Measurements from ENCODE around the gene ANO7.

Gene ANO7

GRCh38 chr2:241229563-241230401 is 41.3 kb downstream of the ANO7 start:
- no peak for DNase-seq

- DNase-seq, result no peak
These were observed 42.0 kb downstream of the ANO7 start for GRCh38 chr2:241230435-241230834.

- no peak for DNase-seq
These were observed 44.5 kb downstream of the ANO7 start for GRCh38 chr2:241232736-241233575.

GRCh38 chr2:241234066-241234790 is 45.8 kb downstream of the ANO7 start:
- no peak for DNase-seq

- DNase-seq, result no peak
These were observed 46.7 kb downstream of the ANO7 start for GRCh38 chr2:241234962-241235740.

- DNase-seq, result no peak
These were observed 47.5 kb downstream of the ANO7 start for GRCh38 chr2:241235859-241236593.

- DNase-seq, result no peak
These were observed 48.6 kb downstream of the ANO7 start for GRCh38 chr2:241237047-241237446.

- DNase-seq, result no peak
These were observed 49.5 kb downstream of the ANO7 start for GRCh38 chr2:241237949-241238371.

- no peak for DNase-seq
These were observed 50.3 kb downstream of the ANO7 start for GRCh38 chr2:241238693-241239198.

GRCh38 chr2:241239552-241240202 is 51.2 kb downstream of the ANO7 start:
- no peak for DNase-seq

GRCh38 chr2:241240320-241241004 is 52.0 kb downstream of the ANO7 start:
- no peak for DNase-seq

GRCh38 chr2:241241669-241242068 is 53.2 kb downstream of the ANO7 start:
- no peak for DNase-seq

- no peak for DNase-seq
These were observed 53.8 kb downstream of the ANO7 start for GRCh38 chr2:241242306-241242705.

GRCh38 chr2:241244368-241244767 is 55.9 kb downstream of the ANO7 start:
- no peak for DNase-seq

- DNase-seq, result no peak
These were observed 59.8 kb downstream of the ANO7 start for GRCh38 chr2:241248289-241248688.

GRCh38 chr2:241248897-241249296 is 60.4 kb downstream of the ANO7 start:
- DNase-seq, result no peak

- no peak for DNase-seq
These were observed 61.2 kb downstream of the ANO7 start for GRCh38 chr2:241249654-241250053.

- DNase-seq, result no peak
These were observed 64.5 kb downstream of the ANO7 start for GRCh38 chr2:241252778-241253475.

GRCh38 chr2:241254904-241255351 is 66.5 kb downstream of the ANO7 start:
- DNase-seq, result no peak
